Measurements from ENCODE around the gene KRTAP20-2. TPM values are rescaled to one million over a fixed set of nuclear protein-coding genes. Genes with fewer than 3 reads are reported as not detected.

The KRTAP20-2 gene
- total RNA-seq, 1 experiment from 2014 or later: not detected

- no peak within 1 kb of the TSS for H3K27ac ChIP-seq (ENCODE audit: low read depth, low read length, poor library complexity, severe bottlenecking)
- H3K4me3 ChIP-seq (ENCODE audit: low read depth, low read length, poor library complexity, severe bottlenecking): no peak within 1 kb of the TSS
- no peaks in the 10 kb centered on the region for H3K27me3 ChIP-seq (replicated peaks; ENCODE audit: insufficient read depth, low read depth, low read length, poor library complexity)
- intact Hi-C loops (cut with micrococcal nuclease; ENCODE audit: unreplicated experiment): no loop called here
- TF ChIP-seq EZH2 (IDR thresholded peaks at IDR 0.05; ENCODE audit: borderline replicate concordance, low read depth, low read length, poor library complexity, severe bottlenecking) (no peak), CTCF (conservative IDR thresholded peaks at IDR 0.05; ENCODE audit: low read depth, low read length) (no peak)
- ChIA-PET POLR2A (ENCODE audit: low non-redundant PET) (no interaction called here), CTCF (no interaction called here)
- DNase-seq (ENCODE audit: low spot score): no peak
- H3K9me3 ChIP-seq (ENCODE audit: low read depth, low read length, poor library complexity, severe bottlenecking): peaks cover 11% of the 10 kb centered on the region
- H3K4me1 ChIP-seq (ENCODE audit: insufficient read depth, low read length, poor library complexity, severe bottlenecking): no peaks in the 10 kb centered on the region
- no TSS peak for BruUV-seq (replicated peaks)
- H3K36me3 ChIP-seq (ENCODE audit: insufficient read depth, low read length, poor library complexity, severe bottlenecking): no peaks in the 10 kb centered on the region
Measured at GRCh38 chr21:30600787-30601186, 34.2 kb upstream of the KRTAP20-2 start, which contains the start of gene KRTAP22-1. Gene KRTAP22-1, plus strand, starts transcription at chr21:30601087.

- TF ChIP-seq EZH2 (IDR thresholded peaks at IDR 0.05; ENCODE audit: borderline replicate concordance, low read depth, low read length, poor library complexity, severe bottlenecking) (no peak), CTCF (conservative IDR thresholded peaks at IDR 0.05; ENCODE audit: low read depth, low read length) (no peak)
- intact Hi-C loops (cut with micrococcal nuclease; ENCODE audit: unreplicated experiment): no loop called here
- ChIA-PET CTCF (no interaction called here), POLR2A (ENCODE audit: low non-redundant PET) (no interaction called here)
- Histone ChIP-seq H3K9me3 (ENCODE audit: low read depth, low read length, poor library complexity, severe bottlenecking) (peaks cover 11% of the 10 kb centered on the region), H3K4me3 (ENCODE audit: low read depth, low read length, poor library complexity, severe bottlenecking) (no peak overlapping the region), H3K27ac (ENCODE audit: low read depth, low read length, poor library complexity, severe bottlenecking) (no peak overlapping the region), H3K4me1 (ENCODE audit: insufficient read depth, low read length, poor library complexity, severe bottlenecking) (no peaks in the 10 kb centered on the region), H3K36me3 (ENCODE audit: insufficient read depth, low read length, poor library complexity, severe bottlenecking) (no peaks in the 10 kb centered on the region), H3K27me3 (replicated peaks; ENCODE audit: insufficient read depth, low read depth, low read length, poor library complexity) (no peaks in the 10 kb centered on the region)
- BruUV-seq (replicated peaks): no TSS peak
- DNase-seq (ENCODE audit: low spot score): no peak
Measured at GRCh38 chr21:30605968-30606367, 29.0 kb upstream of the KRTAP20-2 start.

GRCh38 chr21:30612132-30612531 is 22.9 kb upstream of the KRTAP20-2 start:
- Histone ChIP-seq H3K4me3 (ENCODE audit: low read depth, low read length, poor library complexity, severe bottlenecking) (no peak overlapping the region), H3K27ac (ENCODE audit: low read depth, low read length, poor library complexity, severe bottlenecking) (no peak overlapping the region), H3K36me3 (ENCODE audit: insufficient read depth, low read length, poor library complexity, severe bottlenecking) (no peaks in the 10 kb centered on the region), H3K27me3 (replicated peaks; ENCODE audit: insufficient read depth, low read depth, low read length, poor library complexity) (no peaks in the 10 kb centered on the region), H3K4me1 (ENCODE audit: insufficient read depth, low read length, poor library complexity, severe bottlenecking) (no peaks in the 10 kb centered on the region), H3K9me3 (ENCODE audit: low read depth, low read length, poor library complexity, severe bottlenecking) (no peaks in the 10 kb centered on the region)
- intact Hi-C loops (cut with micrococcal nuclease; ENCODE audit: unreplicated experiment): no loop called here
- DNase-seq (ENCODE audit: low spot score): no peak
- CTCF ChIA-PET: no interaction called here
- no peak for TF ChIP-seq EZH2 (IDR thresholded peaks at IDR 0.05; ENCODE audit: borderline replicate concordance, low read depth, low read length, poor library complexity, severe bottlenecking)
- no peak for TF ChIP-seq CTCF (conservative IDR thresholded peaks at IDR 0.05; ENCODE audit: low read depth, low read length)
- POLR2A ChIA-PET (ENCODE audit: low non-redundant PET): no interaction called here
- no TSS peak for BruUV-seq (replicated peaks)
